ENCODE data around the gene NSG1. TPM values are rescaled to one million over a fixed set of nuclear protein-coding genes. Genes with fewer than 3 reads are reported as not detected.

NSG1 gene
- total RNA-seq, 4 donors from 2014 or later: 0.13 TPM; not detected in 3

GRCh38 chr4:4426511-4427120, 39.7 kb downstream of the NSG1 start:
- Histone ChIP-seq H3K36me3 (peaks cover 0 to 54% of the 10 kb centered on the region in 2 donors), H3K9me3 (no peaks in the 10 kb centered on the region), H3K4me1 (no peaks in the 10 kb centered on the region), H3K27me3 (no peaks in the 10 kb centered on the region), H3K4me3 (no peak overlapping the region), H3K27ac (no peak overlapping the region)
- intact Hi-C loops (cut with DNase I; ENCODE audit: low total_unique reads): no loop called here
- in situ Hi-C loops (cut with MboI; ENCODE audit: low sequenced_read_pairs in 4 of 4): no loop called here
- ATAC-seq: no peak
- TF ChIP-seq CTCF (IDR thresholded peaks at IDR 0.05 in 4 of 5, conservative IDR thresholded peaks at IDR 0.05 in 1 of 5): no peak
- no peak for TF ChIP-seq POLR2A (IDR thresholded peaks at IDR 0.05)
- DNase-seq: no peak

GRCh38 chr4:4427121-4427870, 40.4 kb downstream of the NSG1 start:
- DNase-seq (no peak), ATAC-seq (no peak)
- H3K4me1 ChIP-seq: no peaks in the 10 kb centered on the region
- H3K27me3 ChIP-seq: no peaks in the 10 kb centered on the region
- H3K36me3 ChIP-seq: peaks cover 0 to 50% of the 10 kb centered on the region in 2 donors
- in situ Hi-C loops (cut with MboI; ENCODE audit: low sequenced_read_pairs in 4 of 4): no loop called here
- TF ChIP-seq POLR2A (IDR thresholded peaks at IDR 0.05) (no peak), CTCF (IDR thresholded peaks at IDR 0.05 in 4 of 5, conservative IDR thresholded peaks at IDR 0.05 in 1 of 5) (no peak)
- no peaks in the 10 kb centered on the region for H3K9me3 ChIP-seq
- H3K27ac ChIP-seq: no peak overlapping the region
- intact Hi-C loops (cut with DNase I; ENCODE audit: low total_unique reads): no loop called here
- no peak overlapping the region for H3K4me3 ChIP-seq

GRCh38 chr4:4427886-4428285, 41.0 kb downstream of the NSG1 start:
- TF ChIP-seq CTCF (IDR thresholded peaks at IDR 0.05 in 4 of 5, conservative IDR thresholded peaks at IDR 0.05 in 1 of 5) (no peak), POLR2A (IDR thresholded peaks at IDR 0.05) (no peak)
- no peaks in the 10 kb centered on the region for H3K27me3 ChIP-seq
- intact Hi-C loops (cut with DNase I; ENCODE audit: low total_unique reads) (no loop called here), in situ Hi-C loops (cut with MboI; ENCODE audit: low sequenced_read_pairs in 4 of 4) (no loop called here)
- no peak overlapping the region for H3K27ac ChIP-seq
- H3K36me3 ChIP-seq: peaks cover 0 to 46% of the 10 kb centered on the region in 2 donors
- no peak for DNase-seq
- no peak overlapping the region for H3K4me3 ChIP-seq
- ATAC-seq: no peak
- H3K4me1 ChIP-seq: no peaks in the 10 kb centered on the region
- H3K9me3 ChIP-seq: no peaks in the 10 kb centered on the region

GRCh38 chr4:4428966-4429875, 42.3 kb downstream of the NSG1 start:
- intact Hi-C loops (cut with DNase I; ENCODE audit: low total_unique reads) (no loop called here), in situ Hi-C loops (cut with MboI; ENCODE audit: low sequenced_read_pairs in 4 of 4) (no loop called here)
- no peak for ATAC-seq
- Histone ChIP-seq H3K36me3 (peaks cover 0 to 44% of the 10 kb centered on the region in 2 donors), H3K9me3 (no peaks in the 10 kb centered on the region), H3K27me3 (no peaks in the 10 kb centered on the region), H3K27ac (no peak overlapping the region), H3K4me3 (no peak overlapping the region), H3K4me1 (no peaks in the 10 kb centered on the region)
- no peak for TF ChIP-seq CTCF (IDR thresholded peaks at IDR 0.05 in 4 of 5, conservative IDR thresholded peaks at IDR 0.05 in 1 of 5)
- TF ChIP-seq POLR2A (IDR thresholded peaks at IDR 0.05): no peak
- no peak for DNase-seq

Data from gastrocnemius medialis (tissue), 4 donors.